Sigmoid colon (tissue), 4 donors: ENCODE measurements around the gene SUGCT.

Source experiments
- EP300 ChIP-seq, 4 donors: sonication (generic); formaldehyde crosslinking; IDR thresholded peaks; one replicate each; pipeline ENCODE4 v1.6.1; 2017; ENCODE audit warnings: antibody characterized with exemption in 4 of 4
- POLR2A ChIP-seq, 2 donors: fragments of 450-650 bp; IDR thresholded peaks; one replicate each; pipeline ENCODE4 v1.6.1; 2016; ENCODE audit warnings: antibody characterized with exemption in 2 of 2, mild to moderate bottlenecking in 2 of 2, moderate library complexity in 2 of 2
- POLR2AphosphoS5 ChIP-seq, 4 donors: sonication (generic); formaldehyde crosslinking; IDR thresholded peaks; one replicate each; pipeline ENCODE4 v1.6.1; 2017; ENCODE audit warnings: antibody characterized with exemption in 4 of 4
- TF ChIP-seq, protein P1 (sequence below), 4 experiments: fragments of 450-650 bp in 3 of 4; fragments of 200-600 bp in 1 of 4; IDR thresholded peaks; one replicate each; pipeline ENCODE4 v1.5.1; 2016 to 2019; ENCODE audit warnings: antibody characterized with exemption in 4 of 4, mild to moderate bottlenecking in 3 of 4, moderate library complexity in 2 of 4

DNA sequence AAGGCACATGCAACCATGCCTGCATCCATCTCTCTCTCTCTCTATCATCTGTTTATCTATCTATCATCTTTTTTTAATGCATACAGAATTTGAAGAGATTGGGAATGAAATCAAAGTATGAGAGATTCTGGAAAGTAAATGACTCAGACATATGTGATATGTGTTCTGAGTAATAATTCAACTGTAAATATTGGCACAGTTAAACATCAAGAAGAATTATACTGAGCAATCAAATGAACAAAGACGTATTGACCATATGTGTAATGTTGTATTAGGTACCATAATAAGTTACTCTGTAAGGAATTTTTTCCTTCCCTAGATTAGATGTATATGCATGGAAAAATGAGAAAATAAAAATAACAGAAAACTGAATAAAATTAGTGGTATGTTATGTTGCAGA lies 108.3 kb downstream of the SUGCT start:
- TF ChIP-seq, protein P1, sequence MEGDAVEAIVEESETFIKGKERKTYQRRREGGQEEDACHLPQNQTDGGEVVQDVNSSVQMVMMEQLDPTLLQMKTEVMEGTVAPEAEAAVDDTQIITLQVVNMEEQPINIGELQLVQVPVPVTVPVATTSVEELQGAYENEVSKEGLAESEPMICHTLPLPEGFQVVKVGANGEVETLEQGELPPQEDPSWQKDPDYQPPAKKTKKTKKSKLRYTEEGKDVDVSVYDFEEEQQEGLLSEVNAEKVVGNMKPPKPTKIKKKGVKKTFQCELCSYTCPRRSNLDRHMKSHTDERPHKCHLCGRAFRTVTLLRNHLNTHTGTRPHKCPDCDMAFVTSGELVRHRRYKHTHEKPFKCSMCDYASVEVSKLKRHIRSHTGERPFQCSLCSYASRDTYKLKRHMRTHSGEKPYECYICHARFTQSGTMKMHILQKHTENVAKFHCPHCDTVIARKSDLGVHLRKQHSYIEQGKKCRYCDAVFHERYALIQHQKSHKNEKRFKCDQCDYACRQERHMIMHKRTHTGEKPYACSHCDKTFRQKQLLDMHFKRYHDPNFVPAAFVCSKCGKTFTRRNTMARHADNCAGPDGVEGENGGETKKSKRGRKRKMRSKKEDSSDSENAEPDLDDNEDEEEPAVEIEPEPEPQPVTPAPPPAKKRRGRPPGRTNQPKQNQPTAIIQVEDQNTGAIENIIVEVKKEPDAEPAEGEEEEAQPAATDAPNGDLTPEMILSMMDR (IDR thresholded peaks at IDR 0.05): no peak
- TF ChIP-seq POLR2A (IDR thresholded peaks at IDR 0.05) (no peak), EP300 (IDR thresholded peaks at IDR 0.05) (no peak), POLR2AphosphoS5 (IDR thresholded peaks at IDR 0.05) (no peak)
